Measurements from ENCODE around the gene FGF22.
"Not testable (repeated sequence)": the region's sequence is repeated elsewhere in the genome, so short reads cannot be mapped to it uniquely, and the experiment has no call there.

The FGF22 gene

DNA sequence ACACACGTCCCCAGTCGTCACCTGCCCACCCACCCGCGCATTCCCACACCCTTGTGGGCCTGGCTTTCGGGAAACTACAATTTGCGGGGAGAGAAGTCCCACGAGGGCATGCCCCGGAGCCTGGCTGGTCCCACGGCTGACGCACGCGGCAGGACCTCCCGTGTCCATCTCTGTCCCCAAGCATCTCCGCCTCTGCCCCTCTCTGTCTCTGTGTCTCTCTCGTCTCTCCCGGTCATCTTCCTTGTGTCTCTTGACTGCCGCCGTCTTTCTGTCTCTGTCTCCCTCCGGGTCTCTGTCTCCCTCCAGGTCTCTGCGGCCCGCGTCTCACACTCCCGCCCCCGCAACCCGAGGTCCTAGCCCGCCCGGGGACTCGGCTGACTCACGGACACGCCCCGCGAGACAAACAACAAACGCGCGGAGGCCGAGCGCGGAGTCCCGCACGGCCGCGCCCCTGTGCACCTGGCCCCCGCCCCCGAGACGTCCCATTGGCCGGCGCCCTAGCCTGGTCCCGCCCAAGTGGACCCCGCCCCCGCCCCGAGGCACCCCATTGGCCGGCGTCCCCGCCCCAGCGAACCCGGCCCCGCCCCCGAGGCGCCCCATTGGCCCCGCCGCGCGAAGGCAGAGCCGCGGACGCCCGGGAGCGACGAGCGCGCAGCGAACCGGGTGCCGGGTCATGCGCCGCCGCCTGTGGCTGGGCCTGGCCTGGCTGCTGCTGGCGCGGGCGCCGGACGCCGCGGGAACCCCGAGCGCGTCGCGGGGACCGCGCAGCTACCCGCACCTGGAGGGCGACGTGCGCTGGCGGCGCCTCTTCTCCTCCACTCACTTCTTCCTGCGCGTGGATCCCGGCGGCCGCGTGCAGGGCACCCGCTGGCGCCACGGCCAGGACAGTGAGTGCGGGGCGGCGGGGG, at the start of gene FGF22:
Gene FGF22, plus strand, starts transcription at position 627 of the 908 bp plus-strand sequence. Its CDS starts 47 bp downstream, at position 674.
- peak; percentile 78 for DNase-seq

- peak in 1 of 2 experiments; percentile 42 for DNase-seq
Measured at GRCh38 chr19:590396-590745, 49.3 kb upstream of the FGF22 start.

DNA sequence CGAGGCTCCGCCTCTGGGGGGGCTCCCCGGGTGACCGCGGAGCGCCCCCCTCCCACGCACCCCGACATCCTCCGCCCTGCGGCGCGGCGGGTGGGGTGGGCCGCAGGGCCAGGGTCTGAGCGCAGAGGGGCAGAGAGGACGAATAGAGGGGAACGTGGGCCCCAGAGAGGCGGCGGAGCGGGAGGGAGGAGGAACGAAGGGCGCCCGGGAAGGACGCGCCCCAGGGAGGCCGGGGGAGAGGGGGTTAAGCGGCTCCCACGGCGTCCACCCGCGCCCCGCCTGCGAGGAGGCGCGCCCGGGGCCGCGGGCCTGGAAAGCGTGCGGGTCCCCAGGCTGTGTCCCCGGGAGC, 49.0 kb upstream of the FGF22 start:
- no peak for DNase-seq

DNA sequence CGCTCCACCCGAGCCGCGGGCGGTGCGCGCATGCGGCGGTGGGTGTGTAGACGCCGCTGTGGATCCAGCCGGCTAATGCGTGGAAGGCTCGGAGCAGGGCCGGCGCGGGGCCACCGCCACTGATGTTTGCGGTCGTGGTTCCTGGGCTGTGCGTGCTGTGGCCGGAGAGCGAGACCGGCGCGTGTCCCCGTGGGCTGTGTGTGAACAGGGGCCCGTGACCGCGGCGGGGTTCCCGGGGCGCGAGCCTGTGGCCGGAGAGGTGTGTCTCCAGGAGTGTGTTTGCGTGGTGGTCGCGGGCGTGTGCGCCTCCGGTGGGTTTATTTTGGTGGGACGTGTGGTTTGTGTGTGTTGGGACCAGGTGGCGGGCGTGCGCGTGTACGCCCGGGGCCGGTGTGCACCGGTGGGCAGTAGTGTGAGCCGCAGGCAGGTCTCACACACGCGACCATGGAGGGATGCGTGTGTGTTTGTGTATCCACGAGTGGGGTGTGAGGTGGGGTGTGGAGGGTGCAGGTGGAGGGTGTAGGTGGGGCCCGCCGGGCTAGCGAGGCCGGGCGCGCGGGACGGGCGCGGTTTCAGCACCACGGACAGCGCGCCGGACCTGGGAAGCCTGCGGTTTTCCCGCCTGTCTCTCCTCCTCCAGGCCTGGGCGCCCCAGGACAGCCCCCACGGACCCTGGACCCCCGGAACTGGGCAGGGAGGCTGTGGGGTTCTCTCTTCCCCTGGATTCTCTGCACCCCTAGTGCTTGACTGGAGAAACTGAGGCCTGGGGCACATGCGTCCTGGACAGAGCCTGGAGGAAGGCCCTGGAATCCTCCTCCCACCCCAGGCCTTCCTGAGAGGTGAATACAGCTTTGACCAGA, 48.4 kb upstream of the FGF22 start:
- DNase-seq, result no peak

GRCh38 chr19:592101-592500, 47.6 kb upstream of the FGF22 start:
- no peak for DNase-seq

DNA sequence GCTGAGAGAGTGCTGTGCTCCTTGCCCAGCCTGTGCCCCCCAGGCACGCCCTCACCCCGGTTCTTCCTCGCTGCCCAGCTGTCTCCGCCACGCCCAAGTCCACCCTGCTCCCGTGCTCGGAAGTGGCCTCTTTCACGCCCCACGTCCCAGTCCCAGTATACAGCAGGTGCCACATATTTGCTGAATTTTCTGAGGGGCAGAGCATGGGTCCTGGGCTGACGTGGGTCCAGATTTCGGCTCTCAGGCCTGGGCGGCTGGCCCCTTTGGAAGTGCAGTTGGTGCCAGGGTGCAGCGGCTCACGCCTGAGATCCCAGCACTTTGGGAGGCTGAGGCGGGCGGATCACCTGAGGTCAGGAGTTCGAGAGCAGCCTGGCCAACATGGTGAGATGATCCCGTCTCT, 46.6 kb upstream of the FGF22 start:
- no peak for DNase-seq

GRCh38 chr19:593505-593904, 46.2 kb upstream of the FGF22 start:
- DNase-seq, result no peak

- no peak for DNase-seq
Measured at GRCh38 chr19:594265-594870, 45.3 kb upstream of the FGF22 start.

GRCh38 chr19:595326-596262, 44.1 kb upstream of the FGF22 start:
- peak; percentile 78 to 87 for DNase-seq

DNA sequence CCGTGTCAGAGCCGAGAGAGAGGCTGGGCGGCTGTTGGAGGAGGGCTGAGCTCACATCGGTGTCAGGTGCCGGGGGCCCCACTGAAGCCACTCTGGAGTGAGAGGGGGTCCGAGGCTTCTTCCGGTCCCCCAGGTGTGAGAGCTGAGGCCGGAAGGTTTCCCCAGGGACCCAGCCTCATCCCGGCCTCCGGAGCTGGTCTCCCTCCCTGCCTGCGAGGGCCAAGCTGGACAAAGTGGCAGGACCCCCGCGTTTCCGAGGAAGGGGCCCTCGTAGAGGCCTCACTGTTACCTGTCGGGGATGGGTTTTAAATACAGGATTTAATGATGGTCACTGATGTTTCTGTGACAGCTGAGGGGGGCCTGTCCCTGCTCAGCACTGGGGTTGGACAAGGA, 43.4 kb upstream of the FGF22 start:
- no peak for DNase-seq

DNA sequence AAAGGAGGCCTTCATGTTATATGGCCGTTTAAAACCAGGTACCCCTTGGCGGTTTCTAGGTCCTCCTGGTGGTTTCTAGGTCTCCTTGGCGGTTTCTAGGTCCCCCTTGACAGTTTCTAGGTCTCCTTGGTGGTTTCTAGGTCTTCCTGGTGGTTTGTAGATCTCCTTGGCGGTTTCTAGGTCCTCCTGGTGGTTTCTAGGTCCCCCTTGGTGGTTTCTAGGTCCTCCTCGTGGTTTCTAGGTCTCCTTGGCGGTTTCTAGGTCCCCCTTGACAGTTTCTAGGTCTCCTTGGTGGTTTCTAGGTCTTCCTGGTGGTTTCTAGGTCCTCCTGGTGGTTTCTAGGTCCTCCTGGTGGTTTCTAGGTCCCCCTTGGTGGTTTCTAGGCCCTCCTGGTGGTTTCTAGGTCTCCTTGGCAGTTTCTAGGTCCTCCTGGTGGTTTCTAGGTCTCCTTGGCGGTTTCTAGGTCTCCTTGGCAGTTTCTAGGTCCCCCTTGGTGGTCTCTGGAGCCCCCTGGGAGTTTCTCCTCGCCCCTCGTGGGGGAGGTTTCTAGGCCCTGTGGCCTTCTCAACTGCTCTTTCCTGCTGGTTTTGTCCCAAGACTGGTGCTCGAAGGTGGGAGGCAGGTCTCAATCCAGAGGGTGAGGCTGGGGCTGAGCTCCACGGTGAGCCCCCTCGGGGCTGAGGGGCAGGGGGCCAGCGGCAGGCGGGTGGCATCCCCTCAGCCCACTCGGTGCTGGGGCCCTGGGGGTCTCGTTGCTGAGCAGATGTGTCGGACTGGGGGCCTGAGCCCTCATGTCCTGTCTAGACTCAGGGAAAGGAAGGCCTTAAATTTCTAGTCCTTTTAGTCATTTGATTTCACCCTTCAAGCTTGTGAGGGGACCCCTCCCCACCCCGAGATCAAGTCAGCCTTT, 42.0 kb upstream of the FGF22 start:
- DNase-seq, result no peak

GRCh38 chr19:601310-601709, 38.4 kb upstream of the FGF22 start:
- no peak for DNase-seq

DNA sequence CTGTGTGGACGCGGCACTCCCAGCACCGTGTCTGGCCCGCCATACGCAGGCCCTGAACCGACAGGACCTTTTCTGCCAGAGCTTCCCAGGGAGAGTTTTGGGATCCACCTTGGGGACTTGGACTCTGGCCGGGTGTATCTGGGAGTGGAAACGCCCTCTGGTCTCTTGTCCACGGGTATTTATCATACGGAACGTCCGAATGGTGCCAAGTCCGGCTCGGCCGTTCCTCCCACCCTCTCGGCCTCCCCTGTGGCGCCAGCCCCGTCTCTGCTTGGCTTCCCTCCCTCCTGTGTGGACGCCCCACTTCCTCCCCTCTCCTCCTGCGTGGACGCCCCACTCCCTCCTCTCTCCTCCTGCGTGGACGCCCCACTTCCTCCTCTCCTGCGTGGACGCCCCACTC, 37.9 kb upstream of the FGF22 start:
- no peak for DNase-seq

- no peak for DNase-seq
Measured at GRCh38 chr19:602391-603301, 37.0 kb upstream of the FGF22 start.

- not testable (repeated sequence) for DNase-seq
Measured at GRCh38 chr19:603302-603639, 36.4 kb upstream of the FGF22 start.

DNA sequence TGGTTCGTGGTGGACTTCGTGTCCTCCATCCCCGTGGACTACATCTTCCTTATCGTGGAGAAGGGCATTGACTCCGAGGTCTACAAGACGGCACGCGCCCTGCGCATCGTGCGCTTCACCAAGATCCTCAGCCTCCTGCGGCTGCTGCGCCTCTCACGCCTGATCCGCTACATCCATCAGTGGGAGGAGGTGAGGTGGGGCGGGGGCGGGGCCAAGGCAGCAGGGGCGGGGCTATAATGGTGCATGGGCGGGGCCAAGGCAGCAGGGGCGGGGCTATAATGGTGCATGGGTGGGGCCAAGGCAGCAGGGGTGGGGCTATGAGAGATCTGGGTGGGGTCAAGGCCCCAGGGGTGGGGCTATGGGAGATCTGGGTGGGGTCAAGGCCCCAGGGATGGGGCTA, 35.9 kb upstream of the FGF22 start:
- DNase-seq, result not testable (repeated sequence)

- DNase-seq, result no peak
Measured at GRCh38 chr19:604355-604754, 35.3 kb upstream of the FGF22 start.

- not testable (repeated sequence) for DNase-seq
Measured at GRCh38 chr19:605061-605971, 34.4 kb upstream of the FGF22 start.
